Nephron (organoid): ENCODE measurements around the gene WDR81.
A peak's percentile ranks its signal among the peaks of the same experiment; 100 is the strongest.

Source experiments
- H3K27ac Mint-ChIP-seq, 3 experiments: 2 replicates each; pipeline ENCODE4 v1.8.0; 2020; ENCODE audit warnings: mixed read lengths in 3 of 3, mild to moderate bottlenecking in 2 of 3, moderate library complexity in 1 of 3
- H3K27me3 Mint-ChIP-seq: 2 replicates; pipeline ENCODE4 v1.8.0; 2021; ENCODE audit warnings: low read depth, mild to moderate bottlenecking, moderate library complexity, mixed read lengths
- H3K36me3 Mint-ChIP-seq: 2 replicates; pipeline ENCODE4 v1.8.0; 2020; ENCODE audit warnings: low read depth, mixed read lengths
- H3K4me1 Mint-ChIP-seq: 2 replicates; pipeline ENCODE4 v1.8.0; 2020; ENCODE audit warnings: mixed read lengths
- H3K4me3 Mint-ChIP-seq, 3 experiments: 2 replicates each; pipeline ENCODE4 v1.8.0; 2020; ENCODE audit warnings: mild to moderate bottlenecking in 3 of 3, mixed read lengths in 3 of 3, moderate library complexity in 2 of 3
- H3K9me3 Mint-ChIP-seq: 2 replicates; pipeline ENCODE4 v1.8.0; 2020; ENCODE audit warnings: mixed read lengths
- TF ChIP-seq, protein P1 (sequence below), 3 experiments: fragments of 200-600 bp; sonication (generic); IDR thresholded peaks; one replicate each; pipeline ENCODE4 v1.5.0; 2021; ENCODE audit warnings: antibody characterized with exemption in 3 of 3; ENCODE audit not compliant: unreplicated experiment in 3 of 3

WDR81 gene

GRCh38 chr17:1727258-1727789, 2.8 kb downstream of the WDR81 start:
- Mint-ChIP-seq H3K9me3 (no peaks in the 10 kb centered on the region), H3K27me3 (no peaks in the 10 kb centered on the region)
- TF ChIP-seq, protein P1, sequence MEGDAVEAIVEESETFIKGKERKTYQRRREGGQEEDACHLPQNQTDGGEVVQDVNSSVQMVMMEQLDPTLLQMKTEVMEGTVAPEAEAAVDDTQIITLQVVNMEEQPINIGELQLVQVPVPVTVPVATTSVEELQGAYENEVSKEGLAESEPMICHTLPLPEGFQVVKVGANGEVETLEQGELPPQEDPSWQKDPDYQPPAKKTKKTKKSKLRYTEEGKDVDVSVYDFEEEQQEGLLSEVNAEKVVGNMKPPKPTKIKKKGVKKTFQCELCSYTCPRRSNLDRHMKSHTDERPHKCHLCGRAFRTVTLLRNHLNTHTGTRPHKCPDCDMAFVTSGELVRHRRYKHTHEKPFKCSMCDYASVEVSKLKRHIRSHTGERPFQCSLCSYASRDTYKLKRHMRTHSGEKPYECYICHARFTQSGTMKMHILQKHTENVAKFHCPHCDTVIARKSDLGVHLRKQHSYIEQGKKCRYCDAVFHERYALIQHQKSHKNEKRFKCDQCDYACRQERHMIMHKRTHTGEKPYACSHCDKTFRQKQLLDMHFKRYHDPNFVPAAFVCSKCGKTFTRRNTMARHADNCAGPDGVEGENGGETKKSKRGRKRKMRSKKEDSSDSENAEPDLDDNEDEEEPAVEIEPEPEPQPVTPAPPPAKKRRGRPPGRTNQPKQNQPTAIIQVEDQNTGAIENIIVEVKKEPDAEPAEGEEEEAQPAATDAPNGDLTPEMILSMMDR (IDR thresholded peaks at IDR 0.05; ENCODE audit: unreplicated experiment in 3 of 3) = no peak

DNA sequence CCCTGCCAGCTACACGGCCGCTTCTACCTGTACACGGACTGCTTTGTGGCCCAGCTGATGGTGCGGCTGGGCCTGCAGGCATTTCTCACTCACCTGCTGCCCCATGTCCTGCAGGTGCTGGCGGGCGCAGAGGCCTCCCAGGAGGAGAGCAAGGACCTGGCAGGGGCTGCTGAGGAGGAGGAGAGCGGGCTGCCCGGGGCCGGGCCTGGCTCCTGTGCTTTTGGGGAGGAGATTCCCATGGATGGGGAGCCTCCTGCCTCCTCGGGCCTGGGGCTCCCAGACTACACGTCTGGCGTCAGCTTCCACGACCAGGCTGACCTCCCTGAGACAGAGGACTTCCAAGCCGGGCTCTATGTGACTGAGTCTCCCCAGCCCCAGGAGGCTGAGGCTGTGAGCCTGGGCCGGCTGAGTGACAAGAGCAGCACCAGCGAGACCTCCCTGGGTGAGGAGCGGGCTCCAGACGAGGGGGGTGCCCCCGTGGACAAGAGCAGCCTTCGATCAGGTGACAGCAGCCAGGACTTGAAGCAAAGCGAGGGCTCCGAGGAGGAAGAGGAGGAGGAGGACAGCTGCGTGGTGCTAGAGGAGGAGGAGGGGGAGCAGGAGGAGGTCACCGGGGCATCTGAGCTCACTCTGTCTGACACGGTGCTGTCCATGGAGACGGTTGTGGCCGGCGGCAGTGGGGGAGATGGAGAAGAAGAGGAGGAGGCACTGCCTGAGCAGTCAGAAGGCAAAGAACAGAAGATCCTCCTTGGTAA, 3.5 kb downstream of the WDR81 start:
- H3K9me3 Mint-ChIP-seq = no peaks in the 10 kb centered on the region
- peaks cover 26% of the 10 kb centered on the region for H3K4me1 Mint-ChIP-seq
- no peaks in the 10 kb centered on the region for H3K27me3 Mint-ChIP-seq
- H3K36me3 Mint-ChIP-seq = peaks cover 15% of the 10 kb centered on the region
- TF ChIP-seq, protein P1 (IDR thresholded peaks at IDR 0.05; ENCODE audit: unreplicated experiment in 3 of 3) = no peak
- peak overlapping the region; percentile 27 to 89 (median 53) for H3K27ac Mint-ChIP-seq
- peak overlapping the region in 2 of 3 experiments; percentile 47 to 55 for H3K4me3 Mint-ChIP-seq

More at GRCh38 chr17:1727258-1727789, 2.8 kb downstream of the WDR81 start:
- Mint-ChIP-seq H3K4me1 (peaks cover 25% of the 10 kb centered on the region), H3K36me3 (peaks cover 15% of the 10 kb centered on the region), H3K27ac (no peak overlapping the region), H3K4me3 (no peak overlapping the region)

GRCh38 chr17:1729966-1730325, 5.4 kb downstream of the WDR81 start:
- H3K27me3 Mint-ChIP-seq = no peaks in the 10 kb centered on the region
- H3K27ac Mint-ChIP-seq = peak overlapping the region; percentile 57 to 82 (median 62)
- peaks cover 33% of the 10 kb centered on the region for H3K4me1 Mint-ChIP-seq
- peaks cover 20% of the 10 kb centered on the region for H3K36me3 Mint-ChIP-seq
- H3K9me3 Mint-ChIP-seq = no peaks in the 10 kb centered on the region
- TF ChIP-seq, protein P1 (IDR thresholded peaks at IDR 0.05; ENCODE audit: unreplicated experiment in 3 of 3) = no peak
- H3K4me3 Mint-ChIP-seq = peak overlapping the region in 2 of 3 experiments; percentile 20 to 30

GRCh38 chr17:1730326-1731193, 6.1 kb downstream of the WDR81 start:
- Mint-ChIP-seq H3K9me3 (no peaks in the 10 kb centered on the region), H3K4me1 (peaks cover 31% of the 10 kb centered on the region), H3K36me3 (peaks cover 19% of the 10 kb centered on the region), H3K27me3 (no peaks in the 10 kb centered on the region), H3K27ac (peak overlapping the region in 2 of 3 experiments; percentile 82 to 89), H3K4me3 (no peak overlapping the region)
- TF ChIP-seq, protein P1 (IDR thresholded peaks at IDR 0.05; ENCODE audit: unreplicated experiment in 3 of 3) = no peak

- peaks cover 29% of the 10 kb centered on the region for H3K4me1 Mint-ChIP-seq
- peaks cover 16% of the 10 kb centered on the region for H3K36me3 Mint-ChIP-seq
- no peaks in the 10 kb centered on the region for H3K27me3 Mint-ChIP-seq
- H3K27ac Mint-ChIP-seq = no peak overlapping the region
- no peaks in the 10 kb centered on the region for H3K9me3 Mint-ChIP-seq
- no peak overlapping the region for H3K4me3 Mint-ChIP-seq
- TF ChIP-seq, protein P1 (IDR thresholded peaks at IDR 0.05; ENCODE audit: unreplicated experiment in 3 of 3) = no peak
Measured at GRCh38 chr17:1731194-1731506, 6.6 kb downstream of the WDR81 start.
